GM23338 (cell line): Measurements from ENCODE around the gene RYR1. TPM values are rescaled to one million over a fixed set of nuclear protein-coding genes. Genes with fewer than 3 reads are reported as not detected.

Source experiments
- ATAC-seq: fragments of 200-7000 bp; cut with Tn5 transposase; 3 replicates; pipeline ENCODE4 v1.9.1; 2020
- DNase-seq: peaks from one replicate; pipeline ENCODE4 v3.0.0-alpha.2; 2015; ENCODE audit warnings: low spot score
- H2AFZ ChIP-seq: fragments of 200-600 bp; sonication (generic); 2 replicates; pipeline ENCODE4 v1.8.0; 2016; ENCODE audit warnings: antibody characterized with exemption, mild to moderate bottlenecking, moderate library complexity
- H3F3A ChIP-seq: fragments of 200-600 bp; sonication (generic); replicated peaks from 2 replicates; pipeline ENCODE4 v1.8.0; 2017; ENCODE audit warnings: antibody characterized with exemption, mixed run types, low read depth
- H3K27ac ChIP-seq: fragments of 200-600 bp; sonication (generic); 2 replicates; pipeline ENCODE4 v1.6.1; 2016; ENCODE audit warnings: low read depth
- H3K27me3 ChIP-seq: fragments of 200-600 bp; sonication (generic); 2 replicates; pipeline ENCODE4 v1.8.0; 2016; ENCODE audit warnings: mild to moderate bottlenecking, mixed run types, moderate library complexity; ENCODE audit not compliant: insufficient read depth
- H3K36me3 ChIP-seq: fragments of 200-600 bp; sonication (generic); 2 replicates; pipeline ENCODE4 v1.8.0; 2016; ENCODE audit warnings: mild to moderate bottlenecking; ENCODE audit not compliant: insufficient read depth
- H3K4me1 ChIP-seq: fragments of 200-600 bp; sonication (generic); 2 replicates; pipeline ENCODE4 v1.8.0; 2016; ENCODE audit warnings: mild to moderate bottlenecking, moderate library complexity; ENCODE audit not compliant: insufficient read depth
- H3K4me2 ChIP-seq: fragments of 200-600 bp; sonication (generic); 2 replicates; pipeline ENCODE4 v1.7.1; 2017; ENCODE audit warnings: mixed run types
- H3K4me3 ChIP-seq: fragments of 200-600 bp; sonication (generic); 2 replicates; pipeline ENCODE4 v1.6.1; 2016; ENCODE audit warnings: mixed run types
- H3K79me2 ChIP-seq: fragments of 200-600 bp; sonication (generic); replicated peaks from 2 replicates; pipeline ENCODE4 v1.8.0; 2017; ENCODE audit warnings: mild to moderate bottlenecking; ENCODE audit not compliant: insufficient read depth
- H3K9me2 ChIP-seq: fragments of 200-600 bp; sonication (generic); 2 replicates; pipeline ENCODE4 v1.8.0; 2017; ENCODE audit not compliant: insufficient read depth
- H4K20me1 ChIP-seq: fragments of 200-600 bp; sonication (generic); replicated peaks from 2 replicates; pipeline ENCODE4 v1.8.0; 2017; ENCODE audit warnings: mild to moderate bottlenecking; ENCODE audit not compliant: insufficient read depth
- H3K27ac Mint-ChIP-seq: 2 replicates; pipeline ENCODE4 v1.8.0; 2020; ENCODE audit warnings: inconsistent platforms, mild to moderate bottlenecking, moderate library complexity, mixed read lengths
- H3K27me3 Mint-ChIP-seq: 3 replicates; pipeline ENCODE4 v1.8.0; 2022; ENCODE audit warnings: low read depth, mild to moderate bottlenecking, moderate library complexity, mixed read lengths, inconsistent platforms; ENCODE audit not compliant: insufficient read depth, poor library complexity
- H3K36me3 Mint-ChIP-seq: 3 replicates; pipeline ENCODE4 v1.8.0; 2021; ENCODE audit warnings: low read depth, mild to moderate bottlenecking, inconsistent platforms, moderate library complexity, mixed read lengths
- H3K4me1 Mint-ChIP-seq: 3 replicates; pipeline ENCODE4 v1.8.0; 2020; ENCODE audit warnings: mild to moderate bottlenecking, inconsistent platforms, mixed read lengths
- H3K4me3 Mint-ChIP-seq: 3 replicates; pipeline ENCODE4 v1.8.0; 2021; ENCODE audit warnings: moderate library complexity, mild to moderate bottlenecking, inconsistent platforms, mixed read lengths
- H3K9me3 Mint-ChIP-seq: 3 replicates; pipeline ENCODE4 v1.8.0; 2020; ENCODE audit warnings: moderate library complexity, mild to moderate bottlenecking, inconsistent platforms, mixed read lengths
- CREB1 ChIP-seq: fragments of 250-450 bp; sonication (Bioruptor Pico); IDR thresholded peaks from 2 replicates; pipeline ENCODE4 v1.5.0; 2020; ENCODE audit warnings: low read depth, mild to moderate bottlenecking, moderate library complexity
- EZH2 ChIP-seq: fragments of 200-600 bp; sonication (generic); IDR thresholded peaks from one replicate; pipeline ENCODE4 v1.8.0; 2017; ENCODE audit warnings: antibody characterized with exemption, mild to moderate bottlenecking, low read depth; ENCODE audit not compliant: unreplicated experiment
- EZH2phosphoT487 ChIP-seq: fragments of 200-600 bp; sonication (generic); IDR thresholded peaks from one replicate; pipeline ENCODE4 v1.8.1; 2018; ENCODE audit warnings: antibody characterized with exemption; ENCODE audit not compliant: unreplicated experiment
- JUNB ChIP-seq: IDR thresholded peaks from one replicate; pipeline ENCODE4 v1.6.1; 2016; ENCODE audit warnings: antibody characterized with exemption; ENCODE audit not compliant: unreplicated experiment
- POLR2AphosphoS5 ChIP-seq: IDR thresholded peaks from 2 replicates; pipeline ENCODE4 v1.6.1; 2016; ENCODE audit warnings: antibody characterized with exemption, low read depth
- REST ChIP-seq: IDR thresholded peaks from one replicate; pipeline ENCODE4 v1.6.1; 2018; ENCODE audit warnings: antibody characterized with exemption; ENCODE audit not compliant: unreplicated experiment
- STAT1 ChIP-seq: IDR thresholded peaks from one replicate; pipeline ENCODE4 v1.6.1; 2016; ENCODE audit warnings: antibody characterized with exemption; ENCODE audit not compliant: unreplicated experiment
- ZNF114 ChIP-seq: fragments of 250-450 bp; sonication (Bioruptor Pico); IDR thresholded peaks from 2 replicates; pipeline ENCODE4 v1.5.0; 2020; ENCODE audit warnings: mild to moderate bottlenecking, moderate library complexity
- ZNF331 ChIP-seq: fragments of 250-450 bp; sonication (Bioruptor Pico); IDR thresholded peaks from 2 replicates; pipeline ENCODE4 v1.5.0; 2020; ENCODE audit warnings: low read depth, mild to moderate bottlenecking, moderate library complexity
- polyA plus RNA-seq: library from polyadenylated mRNA; unstranded; fragments of >200 nt; fragmentation: Nextera tagmentation; extraction: Ambion mirVana; gene quantifications from 2 replicates; pipeline ENCODE4 v1.2.1, GENCODE V29; 2016
- total RNA-seq: library from RNA; depleted of rRNA; stranded (reverse); fragments of >200 nt; shearing (Covaris generic); gene quantifications from 2 replicates; pipeline ENCODE4 v1.2.3, GENCODE V29; 2014
- TF ChIP-seq, protein P1 (sequence below): IDR thresholded peaks from 2 replicates; pipeline ENCODE4 v1.6.1; 2016; ENCODE audit warnings: antibody characterized with exemption
- TF ChIP-seq, protein P2 (sequence below): fragments of 250-450 bp; sonication (Bioruptor Pico); IDR thresholded peaks from 2 replicates; pipeline ENCODE4 v1.5.0; 2020; ENCODE audit warnings: mild to moderate bottlenecking, moderate library complexity
- TF ChIP-seq, protein P3 (sequence below), 2 experiments: fragments of 200-600 bp in 1 of 2; sonication (generic) in 1 of 2; conservative IDR thresholded peaks; 2 replicates each; pipeline versions ENCODE4 v1.5.1 to v1.6.1; 2016 to 2017; ENCODE audit warnings: antibody characterized with exemption in 2 of 2, low read depth in 2 of 2, mild to moderate bottlenecking in 2 of 2, moderate library complexity in 1 of 2

The RYR1 gene
- total and polyA plus RNA-seq, 2 experiments from 2014 or later, result 4.0 to 26.7 TPM

DNA sequence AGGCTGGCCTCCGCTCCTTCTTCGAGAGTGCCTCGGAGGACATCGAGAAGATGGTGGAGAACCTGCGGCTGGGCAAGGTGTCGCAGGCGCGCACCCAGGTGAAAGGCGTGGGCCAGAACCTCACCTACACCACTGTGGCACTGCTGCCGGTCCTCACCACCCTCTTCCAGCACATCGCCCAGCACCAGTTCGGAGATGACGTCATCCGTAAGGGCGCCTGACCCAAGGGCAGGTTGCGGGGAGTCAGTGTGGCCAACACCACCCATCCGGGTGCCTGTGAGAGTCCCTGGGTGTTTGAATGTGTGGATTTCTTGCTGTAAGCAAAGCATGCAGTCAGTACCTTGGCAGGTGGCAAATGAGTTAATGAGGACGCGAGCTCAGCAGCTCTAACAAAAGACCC lies 78.8 kb downstream of the RYR1 start:
- DNase-seq (no peak), ATAC-seq (no peak)
- peaks cover 3% of the 10 kb centered on the region; the same call in 1 of the 3 replicates for H3K4me1 Mint-ChIP-seq
- H3K36me3 Mint-ChIP-seq, result peaks cover 63% of the 10 kb centered on the region
- Histone ChIP-seq H3K36me3 (peaks cover 8% of the 10 kb centered on the region; the same call in 1 of the 2 replicates), H3K4me1 (0 out of 2 replicates have a peak, but pooled peaks cover 4% of the 10 kb centered on the region), H3K27ac (no peak overlapping the region), H3K79me2 (no peaks in the 10 kb centered on the region), H4K20me1 (no peaks in the 10 kb centered on the region), H3K9me2 (no peaks in the 10 kb centered on the region), H2AFZ (no peak overlapping the region), H3K27me3 (no peaks in the 10 kb centered on the region), H3K4me2 (no peak overlapping the region), H3K4me3 (no peak overlapping the region), H3F3A (0 out of 2 replicates have a peak, but pooled peaks cover 9% of the 10 kb centered on the region)
- H3K27me3 Mint-ChIP-seq, result peaks cover 15% of the 10 kb centered on the region
- no peak overlapping the region for H3K27ac Mint-ChIP-seq
- H3K4me3 Mint-ChIP-seq, result no peak overlapping the region
- no peaks in the 10 kb centered on the region for H3K9me3 Mint-ChIP-seq
- TF ChIP-seq JUNB (no peak), REST (no peak), EZH2phosphoT487 (no peak), STAT1 (no peak), EZH2 (no peak), ZNF114 (CRISPR knock-in tag) (no peak), ZNF331 (CRISPR knock-in tag) (no peak), POLR2AphosphoS5 (no peak), CREB1 (CRISPR knock-in tag) (no peak)
- TF ChIP-seq, protein P1, sequence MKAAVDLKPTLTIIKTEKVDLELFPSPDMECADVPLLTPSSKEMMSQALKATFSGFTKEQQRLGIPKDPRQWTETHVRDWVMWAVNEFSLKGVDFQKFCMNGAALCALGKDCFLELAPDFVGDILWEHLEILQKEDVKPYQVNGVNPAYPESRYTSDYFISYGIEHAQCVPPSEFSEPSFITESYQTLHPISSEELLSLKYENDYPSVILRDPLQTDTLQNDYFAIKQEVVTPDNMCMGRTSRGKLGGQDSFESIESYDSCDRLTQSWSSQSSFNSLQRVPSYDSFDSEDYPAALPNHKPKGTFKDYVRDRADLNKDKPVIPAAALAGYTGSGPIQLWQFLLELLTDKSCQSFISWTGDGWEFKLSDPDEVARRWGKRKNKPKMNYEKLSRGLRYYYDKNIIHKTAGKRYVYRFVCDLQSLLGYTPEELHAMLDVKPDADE, result no peak
- TF ChIP-seq, protein P2, sequence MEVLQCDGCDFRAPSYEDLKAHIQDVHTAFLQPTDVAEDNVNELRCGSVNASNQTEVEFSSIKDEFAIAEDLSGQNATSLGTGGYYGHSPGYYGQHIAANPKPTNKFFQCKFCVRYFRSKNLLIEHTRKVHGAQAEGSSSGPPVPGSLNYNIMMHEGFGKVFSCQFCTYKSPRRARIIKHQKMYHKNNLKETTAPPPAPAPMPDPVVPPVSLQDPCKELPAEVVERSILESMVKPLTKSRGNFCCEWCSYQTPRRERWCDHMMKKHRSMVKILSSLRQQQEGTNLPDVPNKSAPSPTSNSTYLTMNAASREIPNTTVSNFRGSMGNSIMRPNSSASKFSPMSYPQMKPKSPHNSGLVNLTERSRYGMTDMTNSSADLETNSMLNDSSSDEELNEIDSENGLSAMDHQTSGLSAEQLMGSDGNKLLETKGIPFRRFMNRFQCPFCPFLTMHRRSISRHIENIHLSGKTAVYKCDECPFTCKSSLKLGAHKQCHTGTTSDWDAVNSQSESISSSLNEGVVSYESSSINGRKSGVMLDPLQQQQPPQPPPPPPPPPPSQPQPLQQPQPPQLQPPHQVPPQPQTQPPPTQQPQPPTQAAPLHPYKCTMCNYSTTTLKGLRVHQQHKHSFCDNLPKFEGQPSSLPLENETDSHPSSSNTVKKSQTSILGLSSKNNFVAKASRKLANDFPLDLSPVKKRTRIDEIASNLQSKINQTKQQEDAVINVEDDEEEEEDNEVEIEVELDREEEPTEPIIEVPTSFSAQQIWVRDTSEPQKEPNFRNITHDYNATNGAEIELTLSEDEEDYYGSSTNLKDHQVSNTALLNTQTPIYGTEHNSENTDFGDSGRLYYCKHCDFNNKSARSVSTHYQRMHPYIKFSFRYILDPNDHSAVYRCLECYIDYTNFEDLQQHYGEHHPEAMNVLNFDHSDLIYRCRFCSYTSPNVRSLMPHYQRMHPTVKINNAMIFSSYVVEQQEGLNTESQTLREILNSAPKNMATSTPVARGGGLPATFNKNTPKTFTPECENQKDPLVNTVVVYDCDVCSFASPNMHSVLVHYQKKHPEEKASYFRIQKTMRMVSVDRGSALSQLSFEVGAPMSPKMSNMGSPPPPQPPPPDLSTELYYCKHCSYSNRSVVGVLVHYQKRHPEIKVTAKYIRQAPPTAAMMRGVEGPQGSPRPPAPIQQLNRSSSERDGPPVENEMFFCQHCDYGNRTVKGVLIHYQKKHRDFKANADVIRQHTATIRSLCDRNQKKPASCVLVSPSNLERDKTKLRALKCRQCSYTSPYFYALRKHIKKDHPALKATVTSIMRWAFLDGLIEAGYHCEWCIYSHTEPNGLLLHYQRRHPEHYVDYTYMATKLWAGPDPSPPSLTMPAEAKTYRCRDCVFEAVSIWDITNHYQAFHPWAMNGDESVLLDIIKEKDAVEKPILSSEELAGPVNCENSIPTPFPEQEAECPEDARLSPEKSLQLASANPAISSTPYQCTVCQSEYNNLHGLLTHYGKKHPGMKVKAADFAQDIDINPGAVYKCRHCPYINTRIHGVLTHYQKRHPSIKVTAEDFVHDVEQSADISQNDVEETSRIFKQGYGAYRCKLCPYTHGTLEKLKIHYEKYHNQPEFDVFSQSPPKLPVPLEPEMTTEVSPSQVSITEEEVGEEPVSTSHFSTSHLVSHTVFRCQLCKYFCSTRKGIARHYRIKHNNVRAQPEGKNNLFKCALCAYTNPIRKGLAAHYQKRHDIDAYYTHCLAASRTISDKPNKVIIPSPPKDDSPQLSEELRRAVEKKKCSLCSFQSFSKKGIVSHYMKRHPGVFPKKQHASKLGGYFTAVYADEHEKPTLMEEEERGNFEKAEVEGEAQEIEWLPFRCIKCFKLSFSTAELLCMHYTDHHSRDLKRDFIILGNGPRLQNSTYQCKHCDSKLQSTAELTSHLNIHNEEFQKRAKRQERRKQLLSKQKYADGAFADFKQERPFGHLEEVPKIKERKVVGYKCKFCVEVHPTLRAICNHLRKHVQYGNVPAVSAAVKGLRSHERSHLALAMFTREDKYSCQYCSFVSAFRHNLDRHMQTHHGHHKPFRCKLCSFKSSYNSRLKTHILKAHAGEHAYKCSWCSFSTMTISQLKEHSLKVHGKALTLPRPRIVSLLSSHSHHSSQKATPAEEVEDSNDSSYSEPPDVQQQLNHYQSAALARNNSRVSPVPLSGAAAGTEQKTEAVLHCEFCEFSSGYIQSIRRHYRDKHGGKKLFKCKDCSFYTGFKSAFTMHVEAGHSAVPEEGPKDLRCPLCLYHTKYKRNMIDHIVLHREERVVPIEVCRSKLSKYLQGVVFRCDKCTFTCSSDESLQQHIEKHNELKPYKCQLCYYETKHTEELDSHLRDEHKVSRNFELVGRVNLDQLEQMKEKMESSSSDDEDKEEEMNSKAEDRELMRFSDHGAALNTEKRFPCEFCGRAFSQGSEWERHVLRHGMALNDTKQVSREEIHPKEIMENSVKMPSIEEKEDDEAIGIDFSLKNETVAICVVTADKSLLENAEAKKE (CRISPR knock-in tag), result no peak
- TF ChIP-seq, protein P3, sequence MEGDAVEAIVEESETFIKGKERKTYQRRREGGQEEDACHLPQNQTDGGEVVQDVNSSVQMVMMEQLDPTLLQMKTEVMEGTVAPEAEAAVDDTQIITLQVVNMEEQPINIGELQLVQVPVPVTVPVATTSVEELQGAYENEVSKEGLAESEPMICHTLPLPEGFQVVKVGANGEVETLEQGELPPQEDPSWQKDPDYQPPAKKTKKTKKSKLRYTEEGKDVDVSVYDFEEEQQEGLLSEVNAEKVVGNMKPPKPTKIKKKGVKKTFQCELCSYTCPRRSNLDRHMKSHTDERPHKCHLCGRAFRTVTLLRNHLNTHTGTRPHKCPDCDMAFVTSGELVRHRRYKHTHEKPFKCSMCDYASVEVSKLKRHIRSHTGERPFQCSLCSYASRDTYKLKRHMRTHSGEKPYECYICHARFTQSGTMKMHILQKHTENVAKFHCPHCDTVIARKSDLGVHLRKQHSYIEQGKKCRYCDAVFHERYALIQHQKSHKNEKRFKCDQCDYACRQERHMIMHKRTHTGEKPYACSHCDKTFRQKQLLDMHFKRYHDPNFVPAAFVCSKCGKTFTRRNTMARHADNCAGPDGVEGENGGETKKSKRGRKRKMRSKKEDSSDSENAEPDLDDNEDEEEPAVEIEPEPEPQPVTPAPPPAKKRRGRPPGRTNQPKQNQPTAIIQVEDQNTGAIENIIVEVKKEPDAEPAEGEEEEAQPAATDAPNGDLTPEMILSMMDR (conservative IDR thresholded peaks at IDR 0.05; ENCODE audit: low read depth in 2 of 2), result no peak
